ENCODE measurements around the gene SYDE2.
"Not testable (repeated sequence)": the region's sequence is repeated elsewhere in the genome, so short reads cannot be mapped to it uniquely, and the experiment has no call there.

DNA sequence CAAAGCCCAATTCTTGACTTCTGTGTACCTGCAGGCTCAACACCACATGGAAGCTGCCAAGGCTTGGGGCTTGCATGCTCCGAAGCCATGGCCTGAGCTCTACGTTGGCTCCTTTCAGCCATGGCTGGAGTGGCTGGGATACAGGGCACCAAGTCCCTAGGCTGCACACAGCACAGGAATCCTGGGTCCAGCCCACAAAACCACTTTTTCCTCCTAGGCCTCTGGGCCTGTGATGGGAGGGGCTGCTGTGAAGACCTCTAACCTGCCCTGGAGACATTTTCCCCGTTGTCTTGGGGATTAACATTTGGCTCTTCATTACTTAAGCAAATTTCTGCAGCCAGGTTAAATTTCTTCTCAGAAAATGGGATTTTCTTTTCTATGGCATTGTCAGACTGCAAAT is 48.2 kb upstream of the SYDE2 start:
- TF ChIP-seq CGGBP1 (CRISPR knock-in tag; IDR thresholded peaks at IDR 0.05); MTA3 (IDR thresholded peaks at IDR 0.05; ENCODE audit: borderline replicate concordance); PRPF4 (IDR thresholded peaks at IDR 0.05; ENCODE audit: insufficient read depth, low read depth, low read length, poor library complexity, severe bottlenecking); POLR2AphosphoS5 (IDR thresholded peaks at IDR 0.05; ENCODE audit: control insufficient read depth, insufficient read depth, low read depth, low read length); SETDB1 (IDR thresholded peaks at IDR 0.05; ENCODE audit: low read length); L3MBTL2 (IDR thresholded peaks at IDR 0.05); ETV6 (IDR thresholded peaks at IDR 0.05; ENCODE audit: borderline replicate concordance in 1 of 2, low read depth in 2 of 2, low read length in 1 of 2); ETV6 (CRISPR knock-in tag; IDR thresholded peaks at IDR 0.05; ENCODE audit: borderline replicate concordance): not testable (repeated sequence)
- TF ChIP-seq, protein P1, sequence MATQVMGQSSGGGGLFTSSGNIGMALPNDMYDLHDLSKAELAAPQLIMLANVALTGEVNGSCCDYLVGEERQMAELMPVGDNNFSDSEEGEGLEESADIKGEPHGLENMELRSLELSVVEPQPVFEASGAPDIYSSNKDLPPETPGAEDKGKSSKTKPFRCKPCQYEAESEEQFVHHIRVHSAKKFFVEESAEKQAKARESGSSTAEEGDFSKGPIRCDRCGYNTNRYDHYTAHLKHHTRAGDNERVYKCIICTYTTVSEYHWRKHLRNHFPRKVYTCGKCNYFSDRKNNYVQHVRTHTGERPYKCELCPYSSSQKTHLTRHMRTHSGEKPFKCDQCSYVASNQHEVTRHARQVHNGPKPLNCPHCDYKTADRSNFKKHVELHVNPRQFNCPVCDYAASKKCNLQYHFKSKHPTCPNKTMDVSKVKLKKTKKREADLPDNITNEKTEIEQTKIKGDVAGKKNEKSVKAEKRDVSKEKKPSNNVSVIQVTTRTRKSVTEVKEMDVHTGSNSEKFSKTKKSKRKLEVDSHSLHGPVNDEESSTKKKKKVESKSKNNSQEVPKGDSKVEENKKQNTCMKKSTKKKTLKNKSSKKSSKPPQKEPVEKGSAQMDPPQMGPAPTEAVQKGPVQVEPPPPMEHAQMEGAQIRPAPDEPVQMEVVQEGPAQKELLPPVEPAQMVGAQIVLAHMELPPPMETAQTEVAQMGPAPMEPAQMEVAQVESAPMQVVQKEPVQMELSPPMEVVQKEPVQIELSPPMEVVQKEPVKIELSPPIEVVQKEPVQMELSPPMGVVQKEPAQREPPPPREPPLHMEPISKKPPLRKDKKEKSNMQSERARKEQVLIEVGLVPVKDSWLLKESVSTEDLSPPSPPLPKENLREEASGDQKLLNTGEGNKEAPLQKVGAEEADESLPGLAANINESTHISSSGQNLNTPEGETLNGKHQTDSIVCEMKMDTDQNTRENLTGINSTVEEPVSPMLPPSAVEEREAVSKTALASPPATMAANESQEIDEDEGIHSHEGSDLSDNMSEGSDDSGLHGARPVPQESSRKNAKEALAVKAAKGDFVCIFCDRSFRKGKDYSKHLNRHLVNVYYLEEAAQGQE (IDR thresholded peaks at IDR 0.05; ENCODE audit: borderline replicate concordance): not testable (repeated sequence)
- TF ChIP-seq, protein P1 (CRISPR knock-in tag; IDR thresholded peaks at IDR 0.05; ENCODE audit: low read depth): not testable (repeated sequence)
